ENCODE measurements around the gene DBET.
"Not testable (repeated sequence)": the region's sequence is repeated elsewhere in the genome, so short reads cannot be mapped to it uniquely, and the experiment has no call there.

GRCh38 chr4:190049378-190050239 lies 14.7 kb upstream of the DBET start:
- TF ChIP-seq CTCF, POLR2A (IDR thresholded peaks at IDR 0.05): not testable (repeated sequence)
